Amygdala (tissue), 56 donors: ENCODE measurements around the gene PATJ.

Source experiments
- DNase-seq, 56 donors: peaks; one replicate each; lab custom pipeline; 2025; lab: John Stamatoyannopoulos, UW

Gene PATJ

GRCh38 chr1:61976566-61976965 is 234.3 kb downstream of the PATJ start:
- DNase-seq = no peak

GRCh38 chr1:61978796-61979195 is 236.5 kb downstream of the PATJ start:
- DNase-seq = no peak

GRCh38 chr1:61979729-61980128 is 237.4 kb downstream of the PATJ start:
- DNase-seq = no peak

- DNase-seq = no peak
Measured at GRCh38 chr1:61980561-61980960, 238.3 kb downstream of the PATJ start.

GRCh38 chr1:61981870-61982660 is 239.8 kb downstream of the PATJ start:
- DNase-seq = no peak

GRCh38 chr1:61983236-61983635 is 241.0 kb downstream of the PATJ start:
- DNase-seq = no peak

GRCh38 chr1:61992257-61992656 is 250.0 kb downstream of the PATJ start:
- no peak for DNase-seq

GRCh38 chr1:61993331-61993961 is 251.2 kb downstream of the PATJ start:
- no peak for DNase-seq

GRCh38 chr1:61995641-61996040 is 253.4 kb downstream of the PATJ start:
- no peak for DNase-seq

GRCh38 chr1:61997123-61997522 is 254.8 kb downstream of the PATJ start:
- no peak for DNase-seq

- DNase-seq = no peak
Measured at GRCh38 chr1:62003777-62004176, 261.5 kb downstream of the PATJ start.

- no peak for DNase-seq
Measured at GRCh38 chr1:62006690-62007089, 264.4 kb downstream of the PATJ start.

GRCh38 chr1:62011006-62011405 is 268.7 kb downstream of the PATJ start:
- no peak for DNase-seq

- DNase-seq = no peak
Measured at GRCh38 chr1:62012095-62012494, 269.8 kb downstream of the PATJ start.

GRCh38 chr1:62012836-62013235 is 270.6 kb downstream of the PATJ start:
- DNase-seq = peak in 19 of 56 donors; percentile 0 to 36 (median 9)

GRCh38 chr1:62013264-62013663 is 271.0 kb downstream of the PATJ start:
- DNase-seq = no peak

- DNase-seq = no peak
Measured at GRCh38 chr1:62022382-62022983, 280.2 kb downstream of the PATJ start.

- DNase-seq = no peak
Measured at GRCh38 chr1:62024690-62025089, 282.4 kb downstream of the PATJ start.

- no peak for DNase-seq
Measured at GRCh38 chr1:62025154-62025553, 282.9 kb downstream of the PATJ start.

GRCh38 chr1:62025892-62026291 is 283.6 kb downstream of the PATJ start:
- DNase-seq = no peak

GRCh38 chr1:62029704-62030103 is 287.4 kb downstream of the PATJ start:
- DNase-seq = no peak

- no peak for DNase-seq
Measured at GRCh38 chr1:62034790-62035189, 292.5 kb downstream of the PATJ start.
